Immature natural killer cell (primary cell): Measurements from ENCODE around the gene SLC27A2. TPM values are rescaled to one million over a fixed set of nuclear protein-coding genes. Genes with fewer than 3 reads are reported as not detected.
A peak's percentile ranks its signal among the peaks of the same experiment; 100 is the strongest.

Experiments
- DNase-seq, 3 donors: peaks; one replicate each; pipeline ENCODE4 v3.0.0; 2022; ENCODE audit warnings: mixed read lengths in 1 of 3
- H3K27ac Mint-ChIP-seq, 6 donors: one replicate each; pipeline ENCODE4 v1.8.0; 2020; ENCODE audit warnings: mixed read lengths in 6 of 6, mild to moderate bottlenecking in 5 of 6, inconsistent platforms in 4 of 6, moderate library complexity in 3 of 6
- H3K27me3 Mint-ChIP-seq, 3 donors: one replicate each; pipeline ENCODE4 v1.8.0; 2020 to 2021; ENCODE audit warnings: low read depth in 3 of 3, mild to moderate bottlenecking in 3 of 3, mixed read lengths in 3 of 3, moderate library complexity in 3 of 3, inconsistent platforms in 1 of 3
- H3K36me3 Mint-ChIP-seq, 3 donors: one replicate each; pipeline ENCODE4 v1.8.0; 2020; ENCODE audit warnings: mixed read lengths in 3 of 3, inconsistent platforms in 2 of 3, mild to moderate bottlenecking in 2 of 3
- H3K4me1 Mint-ChIP-seq, 2 donors: one replicate each; pipeline ENCODE4 v1.8.0; 2020; ENCODE audit warnings: inconsistent platforms in 2 of 2, mild to moderate bottlenecking in 2 of 2, mixed read lengths in 2 of 2, moderate library complexity in 1 of 2
- H3K4me3 Mint-ChIP-seq, 5 donors: one replicate each; pipeline ENCODE4 v1.8.0; 2020; ENCODE audit warnings: mild to moderate bottlenecking in 5 of 5, mixed read lengths in 5 of 5, inconsistent platforms in 3 of 5, moderate library complexity in 3 of 5
- H3K9me3 Mint-ChIP-seq, 6 donors: one replicate each; pipeline ENCODE4 v1.8.0; 2020; ENCODE audit warnings: mild to moderate bottlenecking in 6 of 6, mixed read lengths in 6 of 6, inconsistent platforms in 4 of 6, moderate library complexity in 3 of 6
- polyA plus RNA-seq, 3 donors: library from polyadenylated mRNA; unstranded; fragments of 300-500 nt; fragmentation: Illumina TruSeq; gene quantifications; one replicate each; pipeline ENCODE4 v1.2.3, GENCODE V29; 2021

The SLC27A2 gene
- polyA plus RNA-seq, 3 donors from 2014 or later = 1.5 to 1.8 TPM; not detected in 1

DNA sequence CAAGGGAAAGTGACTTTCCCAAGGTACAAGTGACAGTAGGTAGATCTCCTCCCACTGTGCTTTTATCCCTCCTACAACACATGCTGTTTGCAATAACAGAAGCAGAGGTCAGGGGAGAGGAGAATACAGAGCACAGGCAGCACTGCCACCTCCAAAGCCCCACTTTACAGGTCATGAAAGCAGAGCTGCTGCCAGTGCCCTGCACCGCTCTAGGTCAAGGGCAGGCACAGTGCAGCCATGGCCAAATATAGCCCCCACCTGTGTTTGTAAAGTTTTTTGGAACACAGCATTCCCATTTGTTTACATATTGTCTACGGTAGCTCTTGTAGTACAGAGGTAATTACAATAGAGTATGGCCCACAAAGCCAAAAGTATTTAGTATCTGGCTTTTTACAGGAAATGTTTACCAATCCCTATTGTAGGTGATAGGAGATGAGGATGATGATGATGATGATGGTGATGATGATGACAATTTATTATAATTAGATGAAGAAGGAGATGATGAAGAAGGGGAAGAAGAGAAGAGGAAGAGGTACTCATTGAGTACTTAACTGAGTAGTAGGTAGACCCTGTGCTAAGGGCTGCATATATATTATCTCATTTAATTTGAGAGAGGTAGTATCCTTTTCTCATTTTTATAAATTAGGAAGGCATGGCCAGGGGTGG, 63.1 kb downstream of the SLC27A2 start:
- no peaks in the 10 kb centered on the region for H3K36me3 Mint-ChIP-seq
- H3K9me3 Mint-ChIP-seq = no peaks in the 10 kb centered on the region
- peaks cover 28 to 33% of the 10 kb centered on the region in 2 donors for H3K4me1 Mint-ChIP-seq
- H3K27me3 Mint-ChIP-seq = peaks cover 0 to 7% (median 5%) of the 10 kb centered on the region in 3 donors
- H3K4me3 Mint-ChIP-seq = peak overlapping the region in 1 of 5 donors; percentile 14
- DNase-seq = no peak
- H3K27ac Mint-ChIP-seq = peak overlapping the region in 1 of 6 donors; percentile 53

DNA sequence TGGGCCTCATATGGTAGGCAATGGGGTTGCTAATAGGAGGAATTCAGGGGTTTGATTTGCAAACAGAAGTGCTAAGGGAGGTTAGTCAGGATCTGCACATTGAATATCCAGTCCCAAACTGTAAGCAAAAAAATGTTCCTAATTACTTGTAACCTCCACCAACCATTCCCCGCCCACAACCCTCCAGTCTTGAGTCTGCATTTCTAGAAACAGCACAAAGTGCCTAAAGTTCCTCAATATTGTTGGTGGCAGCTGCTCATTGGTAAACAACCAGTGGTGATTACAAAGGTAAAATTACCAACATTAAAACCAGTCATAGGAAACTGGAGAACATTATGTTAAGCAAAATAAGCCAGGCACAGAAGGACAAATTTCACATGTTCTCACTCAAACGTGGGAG, 64.6 kb downstream of the SLC27A2 start:
- Mint-ChIP-seq H3K27me3 (peaks cover 0 to 6% (median 5%) of the 10 kb centered on the region in 3 donors), H3K4me1 (peaks cover 28 to 33% of the 10 kb centered on the region in 2 donors), H3K9me3 (no peaks in the 10 kb centered on the region), H3K4me3 (peak overlapping the region in 1 of 5 donors; percentile 1), H3K27ac (peak overlapping the region; percentile 23 to 73 (median 60)), H3K36me3 (no peaks in the 10 kb centered on the region)
- no peak for DNase-seq

DNA sequence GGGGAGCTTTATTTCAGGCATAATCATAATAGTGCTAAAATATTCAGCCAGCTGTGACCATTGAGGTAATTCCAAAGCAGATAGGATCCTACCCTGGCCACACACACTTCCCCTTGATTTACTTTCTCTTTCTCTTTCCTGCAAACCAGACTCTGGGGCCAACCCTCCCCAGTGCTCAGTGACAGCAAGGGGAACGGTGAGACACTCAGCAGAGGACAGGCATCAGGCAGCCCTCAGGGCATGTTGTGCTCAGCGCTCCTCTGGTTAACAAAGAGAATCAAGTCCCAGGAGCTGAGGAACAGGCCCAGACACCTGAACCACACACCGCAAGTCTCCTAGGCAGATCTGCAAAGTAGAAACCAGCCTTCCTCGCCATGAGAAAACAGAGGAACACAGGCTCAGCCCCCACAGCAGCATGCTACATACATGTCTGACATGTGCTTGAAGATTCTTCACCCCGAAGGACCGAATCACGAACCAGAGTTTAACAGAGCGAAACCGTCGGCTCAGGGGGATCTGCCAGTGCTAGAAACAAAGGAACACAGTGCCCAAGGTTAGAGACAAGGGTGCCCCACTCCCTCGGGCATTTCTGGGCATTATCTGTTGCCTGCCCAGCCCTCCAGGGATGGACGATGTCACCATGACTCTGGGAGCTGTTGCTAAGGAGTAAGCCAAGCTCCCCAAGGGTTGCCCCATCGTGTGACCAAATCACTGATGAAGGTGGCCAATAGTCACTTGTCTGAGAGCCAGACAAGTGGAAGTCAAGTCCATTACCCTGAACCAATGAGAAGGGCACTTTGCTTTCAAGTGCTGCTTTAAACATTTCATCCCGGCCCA, 66.0 kb downstream of the SLC27A2 start:
- Mint-ChIP-seq H3K27me3 (peaks cover 0 to 6% (median 4%) of the 10 kb centered on the region in 3 donors), H3K4me1 (peaks cover 28 to 33% of the 10 kb centered on the region in 2 donors), H3K27ac (peak overlapping the region; percentile 89 to 97 (median 93)), H3K4me3 (peak overlapping the region; percentile 62 to 88 (median 85)), H3K36me3 (no peaks in the 10 kb centered on the region), H3K9me3 (no peaks in the 10 kb centered on the region)
- peak; percentile 68 to 71 (median 69) for DNase-seq

DNA sequence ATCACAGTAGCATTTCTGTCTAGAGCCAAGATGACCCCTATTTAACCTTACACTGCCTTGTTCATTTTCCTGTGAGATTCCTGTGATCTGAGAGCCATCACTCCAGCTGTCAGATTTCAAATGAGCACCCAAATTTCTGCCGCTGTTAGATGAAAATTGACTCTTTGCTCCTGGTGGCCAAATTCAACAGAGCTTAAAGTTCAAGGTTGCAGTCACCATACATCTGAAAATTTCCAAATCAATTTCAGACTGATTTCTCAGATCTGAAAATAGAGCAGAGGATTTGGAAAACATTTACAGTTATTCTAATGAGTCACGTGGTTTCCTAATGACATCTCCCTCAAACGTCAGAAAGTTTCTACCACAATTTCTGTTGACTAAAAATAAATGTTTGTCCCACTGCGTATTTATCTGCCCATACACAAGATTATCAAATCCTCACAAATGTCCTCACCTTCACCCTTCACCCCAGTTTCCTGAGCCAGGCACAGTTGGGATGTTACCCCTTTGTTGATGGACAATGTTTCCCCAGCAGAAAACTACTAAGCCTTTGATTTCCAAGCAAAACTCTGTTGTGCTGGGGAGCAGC, 67.1 kb downstream of the SLC27A2 start:
- Mint-ChIP-seq H3K4me1 (peaks cover 28 to 33% of the 10 kb centered on the region in 2 donors), H3K4me3 (peak overlapping the region in 2 of 5 donors; percentile 9 to 25), H3K27ac (peak overlapping the region; percentile 40 to 97 (median 92)), H3K9me3 (no peaks in the 10 kb centered on the region), H3K36me3 (no peaks in the 10 kb centered on the region), H3K27me3 (peaks cover 0 to 6% (median 4%) of the 10 kb centered on the region in 3 donors)
- DNase-seq = no peak

DNA sequence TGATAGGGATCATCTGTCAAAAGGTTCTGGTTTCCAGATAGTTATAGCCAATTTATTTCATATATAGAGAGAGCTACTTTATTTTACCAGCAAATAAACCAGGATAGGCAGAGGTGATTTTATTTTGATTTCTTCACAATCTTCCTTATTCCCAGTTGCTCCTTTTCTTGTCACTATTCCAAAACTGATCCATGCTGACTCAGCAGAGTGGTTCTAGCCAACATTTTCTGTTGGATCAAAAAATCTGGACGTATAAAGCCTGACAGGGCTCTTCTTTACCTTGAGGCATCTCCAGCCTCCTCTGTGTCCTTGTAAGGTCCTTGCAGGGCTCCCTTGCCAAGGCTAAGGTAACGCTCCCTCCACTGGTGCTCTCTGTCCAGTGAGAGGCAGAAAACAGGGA, 67.7 kb downstream of the SLC27A2 start:
- Mint-ChIP-seq H3K4me1 (peaks cover 28 to 33% of the 10 kb centered on the region in 2 donors), H3K9me3 (no peaks in the 10 kb centered on the region), H3K4me3 (no peak overlapping the region), H3K27ac (peak overlapping the region in 1 of 6 donors; percentile 90), H3K36me3 (no peaks in the 10 kb centered on the region), H3K27me3 (peaks cover 0 to 6% (median 4%) of the 10 kb centered on the region in 3 donors)
- DNase-seq = no peak

DNA sequence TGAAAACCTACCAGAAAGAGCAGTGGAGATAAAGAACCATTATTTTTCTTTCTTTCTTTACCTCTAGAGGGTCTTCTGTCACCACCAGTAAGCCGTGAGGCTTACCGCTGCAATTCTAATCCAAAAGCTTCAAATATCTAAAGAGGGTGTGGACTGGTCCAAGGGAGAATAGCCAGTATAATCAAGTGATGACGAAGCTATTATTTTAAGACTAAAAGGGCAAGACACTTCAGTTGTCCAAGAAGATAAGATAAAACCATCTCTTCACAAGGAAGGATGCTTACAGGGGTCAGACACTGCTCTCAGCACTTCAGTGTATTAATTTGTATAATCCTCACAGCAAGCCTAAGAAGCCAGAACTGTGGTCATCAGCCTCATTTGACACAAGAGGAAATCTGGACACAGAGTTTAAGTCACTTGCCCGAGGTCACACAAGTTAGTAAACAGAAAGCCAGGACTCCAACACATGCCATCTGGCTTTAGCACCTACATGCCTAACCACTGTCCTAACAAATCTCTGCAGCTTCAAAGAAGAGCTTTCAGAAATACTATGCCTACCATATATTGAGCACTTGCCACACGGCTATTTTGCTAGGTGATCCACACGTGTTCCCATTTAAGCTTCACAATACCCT, 68.9 kb downstream of the SLC27A2 start:
- H3K27ac Mint-ChIP-seq = peak overlapping the region in 1 of 6 donors; percentile 12
- H3K27me3 Mint-ChIP-seq = peaks cover 0 to 6% (median 4%) of the 10 kb centered on the region in 3 donors
- no peaks in the 10 kb centered on the region for H3K9me3 Mint-ChIP-seq
- H3K4me3 Mint-ChIP-seq = no peak overlapping the region
- no peaks in the 10 kb centered on the region for H3K36me3 Mint-ChIP-seq
- H3K4me1 Mint-ChIP-seq = peaks cover 28 to 33% of the 10 kb centered on the region in 2 donors
- DNase-seq = no peak

DNA sequence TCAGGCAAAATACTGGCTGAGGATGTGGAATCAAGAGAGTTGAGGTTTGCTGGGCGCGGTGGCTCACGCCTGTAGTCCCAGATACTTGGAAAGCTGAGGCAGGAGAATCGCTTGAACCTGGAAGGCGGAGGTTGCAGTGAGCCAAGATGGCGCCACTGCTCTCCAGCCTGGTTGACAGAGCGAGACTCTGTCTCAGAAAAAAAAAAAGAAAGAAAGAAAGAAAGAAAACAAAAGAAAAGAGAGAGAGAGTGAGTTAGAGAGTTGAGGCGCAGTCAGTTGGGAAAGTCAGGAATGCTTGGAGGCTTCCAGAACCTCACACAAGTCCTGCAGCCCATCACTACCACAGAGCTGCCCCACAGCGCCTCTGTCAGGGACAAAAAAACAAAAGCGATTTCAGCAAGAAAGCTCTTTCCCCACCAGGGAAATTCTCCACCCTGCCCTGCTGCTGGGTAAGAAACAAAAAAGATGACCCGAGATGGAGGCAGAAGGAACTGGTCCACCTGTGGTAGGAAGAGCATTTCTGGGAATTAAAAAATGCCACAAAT, 69.7 kb downstream of the SLC27A2 start:
- H3K27ac Mint-ChIP-seq = no peak overlapping the region
- DNase-seq = no peak
- H3K36me3 Mint-ChIP-seq = no peaks in the 10 kb centered on the region
- peaks cover 0 to 6% (median 4%) of the 10 kb centered on the region in 3 donors for H3K27me3 Mint-ChIP-seq
- H3K4me3 Mint-ChIP-seq = no peak overlapping the region
- H3K4me1 Mint-ChIP-seq = peaks cover 25% of the 10 kb centered on the region in 2 donors
- no peaks in the 10 kb centered on the region for H3K9me3 Mint-ChIP-seq

DNA sequence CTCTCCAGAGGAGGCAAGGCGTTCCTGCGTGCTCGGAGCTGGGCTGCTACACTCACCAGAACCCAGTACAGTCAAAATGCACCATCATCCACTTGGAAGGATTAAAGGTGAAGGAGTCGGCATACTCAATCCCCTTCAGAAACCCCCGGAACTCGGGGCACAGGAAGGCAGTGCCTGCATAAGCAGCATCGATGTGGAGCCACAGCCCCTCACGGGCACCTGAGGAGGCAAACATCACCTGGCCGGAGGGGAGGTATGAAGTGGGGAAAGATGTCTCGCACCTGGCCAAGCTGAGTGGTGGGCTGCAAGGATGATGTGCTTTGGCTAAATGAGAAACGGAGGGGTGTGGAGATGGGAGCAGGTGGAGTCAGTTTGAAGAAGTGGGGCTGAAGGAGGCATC, 70.6 kb downstream of the SLC27A2 start:
- Mint-ChIP-seq H3K9me3 (no peaks in the 10 kb centered on the region), H3K27ac (no peak overlapping the region), H3K27me3 (peaks cover 0 to 6% (median 4%) of the 10 kb centered on the region in 3 donors), H3K4me3 (no peak overlapping the region), H3K4me1 (peaks cover 18 to 20% of the 10 kb centered on the region in 2 donors), H3K36me3 (no peaks in the 10 kb centered on the region)
- no peak for DNase-seq

DNA sequence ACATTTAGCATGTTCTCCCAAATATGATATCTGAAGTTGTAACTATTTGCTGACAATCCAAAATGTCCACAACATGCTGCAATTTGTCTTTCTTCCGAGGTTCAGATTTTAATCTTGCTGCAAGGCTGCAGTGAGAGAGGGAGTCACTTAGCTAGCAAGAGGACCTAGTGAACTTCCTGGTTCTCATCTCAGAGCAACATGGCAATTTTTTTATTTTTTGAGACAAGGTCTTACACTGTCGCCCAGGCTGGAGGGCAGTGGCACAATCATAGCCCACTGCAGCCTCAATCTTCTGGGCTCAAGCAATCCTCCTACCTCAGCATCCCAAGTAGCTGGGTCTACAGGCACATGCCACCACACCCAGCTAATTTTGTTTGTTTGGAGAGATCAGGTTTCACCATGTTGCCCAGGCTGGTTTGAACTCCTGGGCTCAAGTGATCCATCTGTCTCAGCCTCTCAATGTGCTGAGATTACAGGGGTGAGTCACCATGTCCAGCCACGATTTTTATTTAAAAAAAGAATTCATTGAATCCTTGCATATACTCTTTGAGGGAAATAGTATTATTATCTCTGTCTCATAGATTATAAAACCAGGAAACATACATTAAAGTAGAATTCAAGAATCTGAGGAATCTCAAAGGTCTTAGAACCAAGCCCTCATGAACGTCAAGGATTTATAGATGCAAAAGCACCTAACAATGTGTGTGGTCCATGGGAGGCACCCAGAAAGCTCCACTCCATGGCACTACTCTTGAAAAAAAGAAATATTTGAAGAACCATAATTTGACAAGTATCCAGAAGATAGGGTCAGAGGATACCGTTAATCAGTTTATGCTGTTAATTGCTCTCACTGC, 74.4 kb downstream of the SLC27A2 start:
- DNase-seq = no peak
- H3K9me3 Mint-ChIP-seq = no peaks in the 10 kb centered on the region
- peaks cover 23 to 25% of the 10 kb centered on the region in 2 donors for H3K4me1 Mint-ChIP-seq
- peak overlapping the region in 1 of 6 donors; percentile 46 for H3K27ac Mint-ChIP-seq
- no peaks in the 10 kb centered on the region for H3K36me3 Mint-ChIP-seq
- peaks cover 0 to 2% (median 0%) of the 10 kb centered on the region in 3 donors for H3K27me3 Mint-ChIP-seq
- H3K4me3 Mint-ChIP-seq = no peak overlapping the region

DNA sequence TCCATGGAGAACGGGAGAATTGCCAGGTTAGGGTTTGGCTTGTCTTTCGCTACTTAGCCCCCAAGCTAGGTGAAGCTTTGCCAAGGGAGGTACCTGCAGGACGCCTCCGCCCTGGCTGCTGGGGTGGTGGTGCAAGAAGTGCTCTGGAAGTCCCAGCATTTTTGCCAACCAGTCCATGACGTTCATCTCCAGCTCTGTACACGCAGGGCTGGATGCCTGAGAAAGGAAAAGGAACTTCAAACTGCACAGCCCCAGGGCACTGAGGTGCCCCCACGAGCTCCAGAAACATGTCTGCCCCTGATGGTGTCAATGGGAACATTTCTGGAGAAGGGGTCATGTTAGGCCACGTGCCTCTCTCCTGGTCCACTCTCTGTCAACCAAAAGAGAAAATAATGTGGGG, 75.3 kb downstream of the SLC27A2 start:
- Mint-ChIP-seq H3K4me1 (peaks cover 32 to 33% of the 10 kb centered on the region in 2 donors), H3K27ac (no peak overlapping the region)

DNA sequence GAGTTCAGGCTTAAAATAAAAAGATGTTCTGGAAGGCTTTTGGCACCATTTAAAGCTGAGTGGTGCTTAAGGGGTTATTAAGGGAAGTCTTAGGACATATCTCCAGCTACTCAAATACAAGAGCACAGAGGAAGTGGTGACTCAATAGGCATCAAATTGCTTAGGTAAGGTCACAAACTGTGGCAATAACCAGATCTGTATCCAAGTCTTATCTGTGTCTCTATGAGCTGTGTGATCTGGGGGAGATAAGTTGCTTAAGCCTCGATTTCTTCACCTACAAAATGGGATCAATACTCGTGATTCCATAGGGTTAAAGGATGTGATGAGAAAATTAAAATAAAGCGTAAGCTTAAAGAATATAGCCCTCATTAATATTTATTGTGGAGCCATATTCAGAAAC, 75.9 kb downstream of the SLC27A2 start:
- peaks cover 38 to 39% of the 10 kb centered on the region in 2 donors for H3K4me1 Mint-ChIP-seq
- no peak overlapping the region for H3K4me3 Mint-ChIP-seq
- no peaks in the 10 kb centered on the region for H3K36me3 Mint-ChIP-seq
- H3K9me3 Mint-ChIP-seq = no peaks in the 10 kb centered on the region
- no peak for DNase-seq
- H3K27me3 Mint-ChIP-seq = peaks cover 2 to 7% (median 4%) of the 10 kb centered on the region in 3 donors
- H3K27ac Mint-ChIP-seq = no peak overlapping the region

More for the DNA sequence above, 75.3 kb downstream of the SLC27A2 start:
- H3K27me3 Mint-ChIP-seq = peaks cover under 1 to 2% (median 2%) of the 10 kb centered on the region in 3 donors
- no peak for DNase-seq
- H3K9me3 Mint-ChIP-seq = no peaks in the 10 kb centered on the region
- no peak overlapping the region for H3K4me3 Mint-ChIP-seq
- H3K36me3 Mint-ChIP-seq = no peaks in the 10 kb centered on the region

DNA sequence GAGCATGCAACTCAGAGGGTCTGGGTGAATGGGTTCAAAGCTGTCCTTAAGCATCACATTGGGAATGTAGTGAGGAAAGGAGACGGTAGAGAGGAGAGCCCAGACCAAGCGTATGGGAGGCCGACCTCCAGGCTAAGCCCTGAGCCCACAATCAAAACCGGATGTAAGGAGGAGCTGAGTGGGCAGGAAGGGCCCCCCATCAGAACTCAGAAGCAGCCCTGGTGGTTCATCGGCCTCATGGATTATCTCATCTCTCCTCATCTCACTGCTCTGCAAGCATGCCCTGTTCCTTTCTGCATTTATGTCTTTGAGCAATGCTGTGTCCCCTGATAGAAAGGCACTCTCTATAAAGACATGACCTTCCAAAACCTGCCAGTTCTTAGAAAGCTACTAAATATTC, 77.3 kb downstream of the SLC27A2 start:
- peaks cover 46 to 53% of the 10 kb centered on the region in 2 donors for H3K4me1 Mint-ChIP-seq
- DNase-seq = no peak
- H3K36me3 Mint-ChIP-seq = no peaks in the 10 kb centered on the region
- peak overlapping the region in 3 of 5 donors; percentile 13 to 56 (median 31) for H3K4me3 Mint-ChIP-seq
- no peaks in the 10 kb centered on the region for H3K9me3 Mint-ChIP-seq
- H3K27me3 Mint-ChIP-seq = peaks cover 2 to 7% (median 4%) of the 10 kb centered on the region in 3 donors
- H3K27ac Mint-ChIP-seq = peak overlapping the region in 5 of 6 donors; percentile 25 to 93 (median 73)
